Stimulated activated CD4-positive, alpha-beta T cell treated with anti-CD3 and anti-CD28 coated beads, Interleukin-2, amount 100 ng/mL, for 24 hours (primary cell): ENCODE data around the gene MPRIP.
A peak's percentile ranks its signal among the peaks of the same experiment; 100 is the strongest.
"Not testable (repeated sequence)": the region's sequence is repeated elsewhere in the genome, so short reads cannot be mapped to it uniquely, and the experiment has no call there.

Experiments
- DNase-seq, 2 donors: peaks; one replicate each; pipeline ENCODE4 v3.0.0-alpha.2; 2020

The MPRIP gene

GRCh38 chr17:17130077-17130844, 88.0 kb downstream of the MPRIP start:
- no peak for DNase-seq

GRCh38 chr17:17131839-17132238, 89.6 kb downstream of the MPRIP start:
- no peak for DNase-seq

- DNase-seq, result no peak
Observed at GRCh38 chr17:17132746-17133145, 90.5 kb downstream of the MPRIP start.

- DNase-seq, result no peak
Observed at GRCh38 chr17:17134051-17134956, 92.0 kb downstream of the MPRIP start.

GRCh38 chr17:17134957-17135333, 92.7 kb downstream of the MPRIP start:
- no peak for DNase-seq

- not testable (repeated sequence) for DNase-seq
Observed at GRCh38 chr17:17136221-17136620, 94.0 kb downstream of the MPRIP start.

GRCh38 chr17:17137731-17138585, 95.7 kb downstream of the MPRIP start:
- DNase-seq, result no peak

GRCh38 chr17:17139972-17140589, 97.8 kb downstream of the MPRIP start:
- DNase-seq, result no peak

GRCh38 chr17:17140590-17140980, 98.3 kb downstream of the MPRIP start:
- DNase-seq, result no peak

- DNase-seq, result no peak
Observed at GRCh38 chr17:17141279-17141678, 99.0 kb downstream of the MPRIP start.

- DNase-seq, result peak; percentile 51 to 58
Observed at GRCh38 chr17:17141860-17142552, 99.7 kb downstream of the MPRIP start.

GRCh38 chr17:17142556-17142955, 100.3 kb downstream of the MPRIP start:
- DNase-seq, result no peak

- no peak for DNase-seq
Observed at GRCh38 chr17:17143501-17143900, 101.2 kb downstream of the MPRIP start.

- no peak for DNase-seq
Observed at GRCh38 chr17:17144061-17144460, 101.8 kb downstream of the MPRIP start.

GRCh38 chr17:17144916-17145665, 102.8 kb downstream of the MPRIP start:
- no peak for DNase-seq

- DNase-seq, result peak in 1 of 2 donors; percentile 26
Observed at GRCh38 chr17:17146786-17147406, 104.6 kb downstream of the MPRIP start.

GRCh38 chr17:17147821-17148220, 105.6 kb downstream of the MPRIP start:
- DNase-seq, result no peak

- no peak for DNase-seq
Observed at GRCh38 chr17:17149520-17150447, 107.5 kb downstream of the MPRIP start.

GRCh38 chr17:17150448-17150800, 108.2 kb downstream of the MPRIP start:
- DNase-seq, result no peak

GRCh38 chr17:17151055-17151454, 108.8 kb downstream of the MPRIP start:
- no peak for DNase-seq
